ENCODE results near the gene METTL25B. TPM values are rescaled to one million over a fixed set of nuclear protein-coding genes. Genes with fewer than 3 reads are reported as not detected.

The METTL25B gene
- total RNA-seq, 4 donors from 2014 or later, result 33.8 to 95.2 (median 64.9) TPM

GRCh38 chr1:156721535-156721934, 6.7 kb upstream of the METTL25B start:
- Histone ChIP-seq H3K27me3 (no peaks in the 10 kb centered on the region), H3K4me1 (peaks cover 11 to 20% (median 15%) of the 10 kb centered on the region in 4 donors), H3K9me3 (no peaks in the 10 kb centered on the region), H3K4me3 (no peak overlapping the region), H3K36me3 (peaks cover 0 to 55% (median 0%) of the 10 kb centered on the region in 3 donors), H3K27ac (no peak overlapping the region)
- DNase-seq, result no peak
- no peak for TF ChIP-seq POLR2A (IDR thresholded peaks at IDR 0.05)
- no peak for TF ChIP-seq CTCF (IDR thresholded peaks at IDR 0.05)

DNA sequence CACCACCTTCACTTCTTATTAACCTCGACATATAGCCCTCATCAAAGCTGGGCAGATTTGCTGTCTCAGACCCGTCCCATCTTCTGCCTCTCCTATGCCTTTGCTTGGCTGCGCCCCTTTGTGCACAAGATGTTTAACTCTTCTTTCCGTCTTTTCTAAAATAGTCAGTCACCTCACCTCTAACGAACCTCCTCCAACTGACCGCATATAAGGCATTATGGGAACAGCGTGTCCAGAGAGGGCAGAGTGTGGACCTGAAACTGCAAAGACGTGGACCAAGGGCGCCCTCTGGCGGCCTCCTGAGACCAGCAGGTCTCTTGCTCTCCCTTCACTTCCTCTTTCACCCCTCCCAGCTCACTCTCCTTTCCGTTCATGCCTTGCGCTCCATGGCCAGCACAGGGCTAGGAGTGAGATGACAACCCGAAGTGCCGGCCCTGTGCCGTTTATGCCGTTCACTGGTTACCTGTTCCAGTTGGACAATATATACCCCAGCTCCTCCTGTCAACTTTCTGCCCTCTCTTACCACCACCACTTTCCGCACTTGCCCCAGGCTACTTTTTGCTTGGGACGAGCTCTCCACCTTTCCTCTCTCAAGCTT, 2.5 kb upstream of the METTL25B start:
- peak; percentile 83 to 95 (median 92) for DNase-seq
- peaks cover 0 to 43% (median 0%) of the 10 kb centered on the region in 3 donors for H3K36me3 ChIP-seq
- H3K27ac ChIP-seq, result peak overlapping the region in 2 of 4 donors; percentile 26 to 44
- peaks cover 11 to 32% (median 28%) of the 10 kb centered on the region in 4 donors for H3K4me1 ChIP-seq
- no peaks in the 10 kb centered on the region for H3K9me3 ChIP-seq
- TF ChIP-seq POLR2A (IDR thresholded peaks at IDR 0.05), result peak in 1 of 2 donors; percentile 19
- peak; percentile 88 to 97 (median 93) for TF ChIP-seq CTCF (IDR thresholded peaks at IDR 0.05)
- H3K27me3 ChIP-seq, result no peaks in the 10 kb centered on the region
- H3K4me3 ChIP-seq, result peak overlapping the region; percentile 3 to 77 (median 44)

DNA sequence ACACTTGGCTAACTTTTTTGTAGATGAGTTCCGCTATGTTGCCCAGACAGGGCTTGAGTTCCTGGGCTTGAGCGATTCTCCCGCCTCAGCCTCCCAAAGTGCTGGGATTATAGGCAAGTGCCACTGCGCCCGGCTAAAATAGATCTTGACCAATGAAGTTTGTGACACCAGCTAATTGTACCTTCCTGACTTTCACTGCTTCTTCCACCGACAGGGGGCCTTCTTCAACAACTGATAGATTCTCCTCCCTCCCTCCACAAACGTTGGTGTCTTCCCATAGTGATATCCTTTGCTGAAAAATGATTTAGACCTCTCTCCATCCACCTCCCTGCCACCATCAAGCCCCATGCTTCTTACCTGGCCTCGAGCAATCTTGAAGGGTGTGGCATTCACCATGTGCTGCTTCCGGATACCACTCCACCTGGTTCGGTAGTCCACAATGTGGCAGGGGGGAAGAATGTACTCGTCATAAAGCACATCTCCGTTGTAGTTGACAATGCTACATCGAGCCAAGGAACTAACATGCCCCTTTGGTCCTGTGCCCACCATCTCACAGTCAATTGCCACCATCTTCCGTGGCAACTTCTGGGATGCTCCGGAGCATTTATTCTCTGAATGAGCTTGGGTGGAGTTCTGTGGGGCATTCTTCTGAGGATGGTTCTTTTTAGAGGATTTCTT, 1.6 kb upstream of the METTL25B start:
- TF ChIP-seq POLR2A (IDR thresholded peaks at IDR 0.05), result no peak
- peak in 5 of 6 experiments; percentile 39 to 72 (median 63) for TF ChIP-seq CTCF (IDR thresholded peaks at IDR 0.05)
- H3K9me3 ChIP-seq, result no peaks in the 10 kb centered on the region
- peaks cover 0 to 34% (median 0%) of the 10 kb centered on the region in 3 donors for H3K36me3 ChIP-seq
- DNase-seq, result peak in 2 of 3 donors; percentile 67 to 81
- H3K4me3 ChIP-seq, result peak overlapping the region in 3 of 4 donors; percentile 31 to 77 (median 58)
- peak overlapping the region in 2 of 4 donors; percentile 14 to 44 for H3K27ac ChIP-seq
- peaks cover 11 to 32% (median 28%) of the 10 kb centered on the region in 4 donors for H3K4me1 ChIP-seq
- no peaks in the 10 kb centered on the region for H3K27me3 ChIP-seq

- no peak for DNase-seq
- Histone ChIP-seq H3K27me3 (no peaks in the 10 kb centered on the region), H3K4me3 (peak overlapping the region; percentile 58 to 90 (median 73)), H3K9me3 (no peaks in the 10 kb centered on the region), H3K4me1 (peaks cover 11 to 32% (median 28%) of the 10 kb centered on the region in 4 donors), H3K36me3 (peaks cover 0 to 28% (median 0%) of the 10 kb centered on the region in 3 donors), H3K27ac (peak overlapping the region; percentile 91 to 99 (median 94))
- no peak for TF ChIP-seq POLR2A (IDR thresholded peaks at IDR 0.05)
- no peak for TF ChIP-seq CTCF (IDR thresholded peaks at IDR 0.05)
These were observed 777 bp upstream of the METTL25B start for GRCh38 chr1:156727492-156727891.

- peaks cover 0 to 25% (median 0%) of the 10 kb centered on the region in 3 donors for H3K36me3 ChIP-seq
- H3K4me1 ChIP-seq, result peaks cover 11 to 32% (median 28%) of the 10 kb centered on the region in 4 donors
- TF ChIP-seq POLR2A (IDR thresholded peaks at IDR 0.05) (peak; percentile 32 to 60), CTCF (IDR thresholded peaks at IDR 0.05) (no peak)
- peak within 1 kb of the TSS; percentile 91 to 99 (median 94) for H3K27ac ChIP-seq
- H3K4me3 ChIP-seq, result peak within 1 kb of the TSS; percentile 58 to 90 (median 73)
- H3K9me3 ChIP-seq, result no peaks in the 10 kb centered on the region
- DNase-seq, result peak; percentile 95 to 99 (median 95)
- H3K27me3 ChIP-seq, result no peaks in the 10 kb centered on the region
These were observed 562 bp downstream of the METTL25B start, which contains the start of gene ISG20L2 for GRCh38 chr1:156728599-156729462. TSS of gene ISG20L2 (minus strand) at chr1:156728766. CDS start at chr1:156727652, 1,114 bp downstream.
